K562 (cell line): ENCODE results near the gene RBMX2. TPM values are rescaled to one million over a fixed set of nuclear protein-coding genes. Genes with fewer than 3 reads are reported as not detected.
A peak's percentile ranks its signal among the peaks of the same experiment; 100 is the strongest.

Experiments
- ATAC-seq: fragments of 200-7000 bp; cut with Tn5 transposase; 3 replicates; pipeline ENCODE4 v1.9.1; 2020; ENCODE audit warnings: moderate library complexity
- BruUV-seq: library from RNA; stranded (reverse); fragments of 400-500 nt; replicated peaks from 2 replicates; lab custom pipeline; 2021; lab: Mats Ljungman, UMichigan
- CTCF ChIA-PET: fragments of 300-600 bp; formaldehyde crosslinking; extraction: SDS; loops from one replicate; lab custom pipeline; 2021; ENCODE audit warnings: low intra/inter-chr PET ratio; lab: Yijun Ruan, JAX
- POLR2A ChIA-PET: fragments of 300-600, 350-650 bp; sonication (Branson Sonifier 250); formaldehyde crosslinking; extraction: SDS; loops from one replicate; lab custom pipeline; 2021; ENCODE audit warnings: antibody characterized with exemption, inconsistent platforms; lab: Yijun Ruan, JAX
- DNase-seq, 4 experiments: peaks; one replicate each; pipeline versions ENCODE4 v3.0.0 to v3.0.0-alpha.2; 2011 to 2018; ENCODE audit warnings: low spot score in 3 of 4, mixed read lengths in 3 of 4; ENCODE audit errors: extremely low read depth in 1 of 4
- FAIRE-seq: peaks from 2 replicates; lab custom pipeline; 2011; peaks lifted over from hg19 to GRCh38; lab: Jason Lieb, UNC
- H2AFZ ChIP-seq: 2 replicates; pipeline ENCODE4 v1.6.0; 2011; ENCODE audit warnings: low read depth, low read length, control low read depth, inconsistent platforms
- H3K27ac ChIP-seq: fragments of 200-600 bp; 3 replicates; pipeline ENCODE4 v1.8.0; 2011; ENCODE audit warnings: low read depth, mild to moderate bottlenecking, control low read depth, inconsistent platforms, low read length, moderate library complexity, mixed read lengths; ENCODE audit errors: extremely low read depth
- H3K27me3 ChIP-seq, 2 experiments: fragments of 300-600 bp in 1 of 2; 2 replicates in 1 of 2; 3 replicates in 1 of 2; pipeline versions ENCODE4 v1.6.0 to v1.8.0; 2011; ENCODE audit warnings: inconsistent platforms in 2 of 2, low read length in 2 of 2, mild to moderate bottlenecking in 1 of 2, mixed read lengths in 1 of 2, moderate library complexity in 1 of 2; ENCODE audit not compliant: control insufficient read depth in 2 of 2, insufficient read depth in 2 of 2
- H3K36me3 ChIP-seq: fragments of 300-600 bp; 3 replicates; pipeline ENCODE4 v1.8.0; 2011; ENCODE audit warnings: mild to moderate bottlenecking, low read length, inconsistent platforms; ENCODE audit not compliant: control insufficient read depth, insufficient read depth
- H3K4me1 ChIP-seq, 2 experiments: fragments of 200-600 bp in 1 of 2; replicated peaks in 1 of 2; 2 replicates in 1 of 2; 3 replicates in 1 of 2; pipeline versions ENCODE4 v1.5.1 to v1.8.0; 2011; ENCODE audit warnings: inconsistent platforms in 2 of 2, low read length in 2 of 2, mild to moderate bottlenecking in 1 of 2, mixed read lengths in 1 of 2, moderate library complexity in 1 of 2; ENCODE audit not compliant: control insufficient read depth in 2 of 2, insufficient read depth in 2 of 2
- H3K4me2 ChIP-seq: 2 replicates; pipeline ENCODE4 v1.6.1; 2011; ENCODE audit warnings: low read length, control low read depth, inconsistent platforms, mixed read lengths; ENCODE audit not compliant: insufficient read depth
- H3K4me3 ChIP-seq: fragments of 200-600 bp; sonication (generic), shearing (Covaris generic); 2 replicates; pipeline ENCODE4 v1.5.1; 2016; ENCODE audit warnings: control low read depth, inconsistent platforms
- H3K79me2 ChIP-seq: fragments of 200-600 bp; 3 replicates; pipeline ENCODE4 v1.8.0; 2011; ENCODE audit warnings: low read length, inconsistent platforms; ENCODE audit not compliant: control insufficient read depth, insufficient read depth
- H3K9ac ChIP-seq, 2 experiments: 2 replicates each; pipeline versions ENCODE4 v1.6.0 to v1.6.1; 2011; ENCODE audit warnings: low read depth in 2 of 2, low read length in 2 of 2, control low read depth in 1 of 2, inconsistent platforms in 1 of 2, mild to moderate bottlenecking in 1 of 2, mixed read lengths in 1 of 2; ENCODE audit not compliant: insufficient read depth in 1 of 2
- H3K9me1 ChIP-seq: one replicate; pipeline ENCODE4 v1.6.0; 2011; ENCODE audit warnings: inconsistent platforms, mild to moderate bottlenecking, low read length, moderate library complexity; ENCODE audit not compliant: control insufficient read depth, insufficient read depth
- H3K9me3 ChIP-seq: replicated peaks from 2 replicates; pipeline ENCODE4 v1.5.1; 2011; ENCODE audit warnings: low read depth, low read length, inconsistent platforms; ENCODE audit not compliant: control insufficient read depth, insufficient read depth
- H4K20me1 ChIP-seq: replicated peaks from 2 replicates; pipeline ENCODE4 v1.6.1; 2011; ENCODE audit warnings: low read length, inconsistent platforms, mixed read lengths; ENCODE audit not compliant: control insufficient read depth, insufficient read depth
- FOXA1 ChIP-seq: fragments of 450-650 bp; IDR thresholded peaks from 2 replicates; pipeline ENCODE4 v1.6.1; 2016; ENCODE audit warnings: mild to moderate bottlenecking, borderline replicate concordance
- KDM1A ChIP-seq, 2 experiments: fragments of 450-650 bp; IDR thresholded peaks; 2 replicates each; pipeline ENCODE4 v1.6.1; 2016; ENCODE audit warnings: mild to moderate bottlenecking in 2 of 2
- LARP7 ChIP-seq: fragments of 450-650 bp; IDR thresholded peaks from 2 replicates; pipeline ENCODE4 v1.6.1; 2016
- NONO ChIP-seq, 2 experiments: fragments of 200-400 bp in 1 of 2; fragments of 450-650 bp in 1 of 2; formaldehyde crosslinking in 1 of 2; IDR thresholded peaks; 2 replicates each; pipeline ENCODE4 v1.6.1; 2017; ENCODE audit warnings: low read depth in 2 of 2, mild to moderate bottlenecking in 2 of 2, moderate library complexity in 2 of 2, low read length in 1 of 2
- PML ChIP-seq: IDR thresholded peaks from 2 replicates; pipeline ENCODE4 v1.6.1; 2012; ENCODE audit warnings: low read length, inconsistent platforms
- POLR2AphosphoS5 ChIP-seq: IDR thresholded peaks from 2 replicates; pipeline ENCODE4 v1.6.1; 2011; ENCODE audit warnings: mild to moderate bottlenecking, low read depth, low read length, moderate library complexity; ENCODE audit not compliant: control insufficient read depth, insufficient read depth
- RAD21 ChIP-seq, 2 experiments: fragments of 250-450 bp in 1 of 2; fragments of 450-650 bp in 1 of 2; sonication (Bioruptor Pico) in 1 of 2; formaldehyde crosslinking in 1 of 2; IDR thresholded peaks in 1 of 2; conservative IDR thresholded peaks in 1 of 2; 2 replicates each; pipeline versions ENCODE4 v1.4.0 to v1.8.0; 2020 to 2022; ENCODE audit warnings: mild to moderate bottlenecking in 2 of 2, moderate library complexity in 1 of 2
- RFX5 ChIP-seq: IDR thresholded peaks from 2 replicates; pipeline ENCODE4 v1.6.1; 2011; ENCODE audit warnings: low read depth, mild to moderate bottlenecking, improper control_type of control experiment, low read length
- SMC3 ChIP-seq: conservative IDR thresholded peaks from 2 replicates; pipeline ENCODE4 v1.6.1; 2011; ENCODE audit warnings: low read depth, low read length, improper control_type of control experiment; ENCODE audit not compliant: insufficient read depth
- SREBF2 ChIP-seq: sonication (generic); formaldehyde crosslinking; IDR thresholded peaks from 2 replicates; pipeline ENCODE4 v1.4.0; 2020; ENCODE audit warnings: mild to moderate bottlenecking, missing genetic modification reagents
- STAG1 ChIP-seq: sonication (generic); formaldehyde crosslinking; IDR thresholded peaks from 2 replicates; pipeline ENCODE4 v1.5.0; 2020; ENCODE audit warnings: missing genetic modification reagents, borderline replicate concordance
- TAF1 ChIP-seq: IDR thresholded peaks from 2 replicates; pipeline ENCODE4 v1.6.1; 2011; ENCODE audit warnings: mild to moderate bottlenecking, low read length, moderate library complexity; ENCODE audit not compliant: insufficient read depth, control insufficient read depth, severe bottlenecking; ENCODE audit errors: extremely low read depth
- TSC22D4 ChIP-seq: fragments of 450-650 bp; IDR thresholded peaks from 2 replicates; pipeline ENCODE4 v1.6.1; 2016; ENCODE audit warnings: missing genetic modification characterization, missing biosample characterization, control low read depth
- ZNF224 ChIP-seq: sonication (generic); formaldehyde crosslinking; IDR thresholded peaks from 2 replicates; pipeline ENCODE4 v1.8.0; 2022; ENCODE audit warnings: mild to moderate bottlenecking, missing genetic modification reagents
- WGBS: fragments of 100-300 bp; shearing (Covaris generic); methylation state at CpG from one replicate; pipeline ENCODE4 v1.1.6; 2016; ENCODE audit warnings: low coverage, mixed read lengths; ENCODE audit not compliant: insufficient coverage; ENCODE audit errors: missing lambda C conversion rate; 5-methylcytosine and 5-hydroxymethylcytosine counted together
- in situ Hi-C: fragments of 300-500 bp; cut with MboI; formaldehyde crosslinking; loops from 4 replicates; pipeline ENCODE4 v1.15.0; 2018; ENCODE audit warnings: inconsistent platforms, mixed read lengths
- intact Hi-C: fragments of 100-400 bp; cut with micrococcal nuclease; formaldehyde crosslinking; loops from 2 replicates; pipeline ENCODE4 v1.14.2; 2022
- polyA plus RNA-seq, 8 experiments: library from polyadenylated mRNA; depleted of rRNA in 4 of 8; stranded (reverse) in 5 of 8; unstranded in 3 of 8; fragments of >200 nt; fragmentation: Nextera tagmentation in 2 of 8; fragmentation: Illumina TruSeq in 1 of 8; extraction: Ambion mirVana in 2 of 8; extraction: Trizol in 1 of 8; gene quantifications; 2 replicates each; pipeline versions ENCODE4 v1.2.1 to v1.2.3, GENCODE V29; 2011 to 2014; ENCODE audit warnings: inconsistent platforms in 1 of 8, missing spikeins in 1 of 8
- total RNA-seq, 7 experiments: library from RNA; depleted of rRNA in 6 of 7; stranded (reverse); fragments of >200 nt in 6 of 7; fragmentation: Illumina TruSeq in 2 of 7; extraction: Trizol in 2 of 7; gene quantifications; 2 replicates each; pipeline versions ENCODE4 v1.2.1 to v1.2.3, GENCODE V29; 2011 to 2021; ENCODE audit warnings: low replicate concordance in 1 of 7
- TF ChIP-seq, protein P1 (sequence below): conservative IDR thresholded peaks from 2 replicates; pipeline ENCODE4 v1.6.1; 2011; ENCODE audit warnings: low read depth, mild to moderate bottlenecking, low read length; ENCODE audit not compliant: control insufficient read depth
- TF ChIP-seq, protein P2 (sequence below), 3 experiments: IDR thresholded peaks in 2 of 3; conservative IDR thresholded peaks in 1 of 3; 2 replicates each; pipeline ENCODE4 v1.5.1; 2011 to 2012; ENCODE audit warnings: low read length in 3 of 3, mild to moderate bottlenecking in 3 of 3, control low read depth in 2 of 3, improper control_type of control experiment in 1 of 3, inconsistent platforms in 1 of 3, low read depth in 1 of 3, mixed read lengths in 1 of 3, moderate library complexity in 1 of 3; ENCODE audit not compliant: insufficient read depth in 2 of 3

RBMX2 gene
- total and polyA plus RNA-seq, 9 of the 15 experiments (the other 6 are each of a cell fraction or from before 2014, with no cell fraction given): 27.2 to 62.5 (median 54.1) TPM

DNA sequence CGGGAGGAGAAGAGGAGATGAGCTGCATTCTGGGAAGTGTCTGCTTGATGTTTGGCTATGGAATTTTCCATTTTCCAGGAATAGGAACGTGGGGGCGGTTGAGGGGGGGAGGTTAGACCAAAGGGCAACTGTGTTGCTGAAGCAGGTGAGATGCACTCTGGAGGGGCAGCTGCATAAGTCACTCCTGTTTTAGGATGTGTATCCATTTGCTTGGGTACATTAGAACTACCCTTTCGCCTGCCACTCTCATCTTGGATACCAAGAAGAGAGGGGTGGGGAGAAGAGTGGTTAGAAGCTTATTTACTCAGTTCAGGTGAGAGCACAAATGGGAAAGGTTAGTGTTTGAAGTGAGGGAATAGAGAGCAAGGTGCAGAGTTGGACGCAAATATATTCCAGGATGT, 15.4 kb upstream of the RBMX2 start (continued):
- TF ChIP-seq POLR2AphosphoS5 (no peak), TSC22D4 (no peak), FOXA1 (no peak), KDM1A (IDR thresholded peaks at IDR 0.05) (no peak), RFX5 (no peak), SREBF2 (no peak), PML (no peak), STAG1 (CRISPR knock-in tag) (no peak), ZNF224 (CRISPR knock-in tag) (no peak), TAF1 (no peak)

DNA sequence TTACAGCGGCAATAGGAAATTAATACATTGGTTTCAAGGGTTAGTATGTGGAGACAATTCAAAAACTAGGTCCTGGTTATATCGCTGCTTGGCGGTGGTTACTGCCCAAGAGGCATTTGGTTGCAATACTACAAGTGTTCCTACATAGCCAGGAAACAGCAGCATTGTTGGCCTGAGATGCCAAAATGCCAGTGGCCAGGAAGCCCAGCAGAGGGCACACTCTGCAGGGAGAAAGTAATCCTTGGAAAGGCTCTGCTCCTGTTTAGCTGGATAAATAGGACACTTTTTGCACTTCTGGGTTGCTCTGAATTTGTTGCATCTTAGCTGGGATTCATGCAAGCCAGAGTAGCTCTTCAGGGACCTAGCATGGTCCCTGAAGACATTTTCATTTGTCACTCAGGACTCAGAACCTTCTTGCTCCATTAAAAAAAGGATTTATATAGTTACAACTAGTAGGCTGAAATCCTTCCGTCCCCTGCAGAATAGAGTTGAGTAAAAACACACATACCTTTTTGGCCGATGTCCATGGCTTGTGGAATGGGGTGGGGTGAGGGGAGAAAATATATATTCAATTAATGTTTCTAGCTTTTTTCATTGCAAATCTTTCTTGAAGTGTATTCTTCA, 8.2 kb upstream of the RBMX2 start:
- H3K4me2 ChIP-seq: no peak overlapping the region
- no peaks in the 10 kb centered on the region for H3K79me2 ChIP-seq
- no peak overlapping the region for H3K4me3 ChIP-seq
- FAIRE-seq (peak; percentile 78), ATAC-seq (peak; percentile 74), DNase-seq (peak in 3 of 4 experiments; percentile 10 to 57 (median 49))
- 3% methylated on average over 5 of the region's 5 CpGs for WGBS
- no peaks in the 10 kb centered on the region for H3K36me3 ChIP-seq
- BruUV-seq: no TSS peak
- H3K9me1 ChIP-seq: no peaks in the 10 kb centered on the region
- no peaks in the 10 kb centered on the region; a peak in 1 of 5 replicates for H3K4me1 ChIP-seq
- no peak overlapping the region for H3K27ac ChIP-seq
- CTCF ChIA-PET: interaction anchor here (1.1 kb wide), 1 partner anchor 523 kb away, joined by 8 read pairs; no protein-coding TSS in a partner anchor
- no peak overlapping the region for H2AFZ ChIP-seq
- H4K20me1 ChIP-seq: no peaks in the 10 kb centered on the region
- intact Hi-C loops: loop anchor here (1.0 to 5.0 kb wide), 3 partner anchors 61 to 524 kb away; no protein-coding TSS in a partner anchor
- no peak overlapping the region for H3K9ac ChIP-seq
- H3K9me3 ChIP-seq: no peaks in the 10 kb centered on the region
- peaks cover 0 to 5% of the 10 kb centered on the region in 2 experiments; a peak in 2 of 5 replicates for H3K27me3 ChIP-seq
- POLR2A ChIA-PET: no interaction called here
- in situ Hi-C loops: loop anchor here (5.0 kb wide), 1 partner anchor 524 kb away; no protein-coding TSS in a partner anchor
- TF ChIP-seq, protein P1, sequence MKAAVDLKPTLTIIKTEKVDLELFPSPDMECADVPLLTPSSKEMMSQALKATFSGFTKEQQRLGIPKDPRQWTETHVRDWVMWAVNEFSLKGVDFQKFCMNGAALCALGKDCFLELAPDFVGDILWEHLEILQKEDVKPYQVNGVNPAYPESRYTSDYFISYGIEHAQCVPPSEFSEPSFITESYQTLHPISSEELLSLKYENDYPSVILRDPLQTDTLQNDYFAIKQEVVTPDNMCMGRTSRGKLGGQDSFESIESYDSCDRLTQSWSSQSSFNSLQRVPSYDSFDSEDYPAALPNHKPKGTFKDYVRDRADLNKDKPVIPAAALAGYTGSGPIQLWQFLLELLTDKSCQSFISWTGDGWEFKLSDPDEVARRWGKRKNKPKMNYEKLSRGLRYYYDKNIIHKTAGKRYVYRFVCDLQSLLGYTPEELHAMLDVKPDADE: no peak
- TF ChIP-seq SMC3 (peak; percentile 70), NONO (IDR thresholded peaks at IDR 0.05; ENCODE audit: low read depth in 2 of 2, low read length in 1 of 2) (no peak), STAG1 (CRISPR knock-in tag) (0 out of 2 replicates have a peak, but pooled peaks have one; percentile 24), LARP7 (no peak), RAD21 (CRISPR knock-in tag; conservative IDR thresholded peaks at IDR 0.05 in 1 of 2, IDR thresholded peaks at IDR 0.05 in 1 of 2) (peak; percentile 59 to 77)
- TF ChIP-seq, protein P2, sequence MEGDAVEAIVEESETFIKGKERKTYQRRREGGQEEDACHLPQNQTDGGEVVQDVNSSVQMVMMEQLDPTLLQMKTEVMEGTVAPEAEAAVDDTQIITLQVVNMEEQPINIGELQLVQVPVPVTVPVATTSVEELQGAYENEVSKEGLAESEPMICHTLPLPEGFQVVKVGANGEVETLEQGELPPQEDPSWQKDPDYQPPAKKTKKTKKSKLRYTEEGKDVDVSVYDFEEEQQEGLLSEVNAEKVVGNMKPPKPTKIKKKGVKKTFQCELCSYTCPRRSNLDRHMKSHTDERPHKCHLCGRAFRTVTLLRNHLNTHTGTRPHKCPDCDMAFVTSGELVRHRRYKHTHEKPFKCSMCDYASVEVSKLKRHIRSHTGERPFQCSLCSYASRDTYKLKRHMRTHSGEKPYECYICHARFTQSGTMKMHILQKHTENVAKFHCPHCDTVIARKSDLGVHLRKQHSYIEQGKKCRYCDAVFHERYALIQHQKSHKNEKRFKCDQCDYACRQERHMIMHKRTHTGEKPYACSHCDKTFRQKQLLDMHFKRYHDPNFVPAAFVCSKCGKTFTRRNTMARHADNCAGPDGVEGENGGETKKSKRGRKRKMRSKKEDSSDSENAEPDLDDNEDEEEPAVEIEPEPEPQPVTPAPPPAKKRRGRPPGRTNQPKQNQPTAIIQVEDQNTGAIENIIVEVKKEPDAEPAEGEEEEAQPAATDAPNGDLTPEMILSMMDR (IDR thresholded peaks at IDR 0.05 in 2 of 3, conservative IDR thresholded peaks at IDR 0.05 in 1 of 3; ENCODE audit: insufficient read depth in 2 of 3, low read depth in 1 of 3, low read length in 3 of 3): peak; percentile 66 to 69 (median 66)
